Astrocyte (in vitro differentiated cells and primary cell): Measurements from ENCODE around the gene TGM2. TPM values are rescaled to one million over a fixed set of nuclear protein-coding genes. Genes with fewer than 3 reads are reported as not detected.

Source experiments
- DNase-seq: peaks from one replicate; pipeline ENCODE4 v3.0.0-alpha.2; 2010; ENCODE audit warnings: low read depth
- FAIRE-seq: peaks from 2 replicates; lab custom pipeline; 2011; peaks lifted over from hg19 to GRCh38; lab: Jason Lieb, UNC
- H2AFZ ChIP-seq: 2 replicates; pipeline ENCODE4 v1.6.0; 2012; ENCODE audit warnings: low read depth, low read length, inconsistent platforms
- H3K27ac ChIP-seq: 2 replicates; pipeline ENCODE4 v1.5.1; 2011; ENCODE audit warnings: low read depth, low read length, inconsistent platforms
- H3K27me3 ChIP-seq: 2 replicates; pipeline ENCODE4 v1.6.0; 2011; ENCODE audit warnings: low read length, inconsistent platforms; ENCODE audit not compliant: insufficient read depth
- H3K36me3 ChIP-seq: 2 replicates; pipeline ENCODE4 v1.5.1; 2011; ENCODE audit warnings: low read length, inconsistent platforms; ENCODE audit not compliant: insufficient read depth
- H3K4me1 ChIP-seq: 2 replicates; pipeline ENCODE4 v1.5.1; 2011; ENCODE audit warnings: low read length, inconsistent platforms; ENCODE audit not compliant: insufficient read depth
- H3K4me2 ChIP-seq: 2 replicates; pipeline ENCODE4 v1.6.0; 2012; ENCODE audit warnings: low read length, inconsistent platforms
- H3K4me3 ChIP-seq: 2 replicates; pipeline ENCODE4 v1.5.1; 2011; ENCODE audit warnings: low read depth, mild to moderate bottlenecking, low read length, inconsistent platforms; ENCODE audit not compliant: insufficient read depth
- H3K79me2 ChIP-seq: 2 replicates; pipeline ENCODE4 v1.6.0; 2012; ENCODE audit warnings: mild to moderate bottlenecking, low read length, inconsistent platforms; ENCODE audit not compliant: insufficient read depth
- H3K9ac ChIP-seq: 2 replicates; pipeline ENCODE4 v1.6.0; 2012; ENCODE audit warnings: mild to moderate bottlenecking, low read length, inconsistent platforms
- H3K9me3 ChIP-seq: 2 replicates; pipeline ENCODE4 v1.5.1; 2012; ENCODE audit warnings: low read depth, mild to moderate bottlenecking, low read length, inconsistent platforms; ENCODE audit not compliant: insufficient read depth
- H4K20me1 ChIP-seq: 2 replicates; pipeline ENCODE4 v1.6.0; 2012; ENCODE audit warnings: low read length, inconsistent platforms; ENCODE audit not compliant: insufficient read depth
- H3K27ac Mint-ChIP-seq: one replicate; pipeline ENCODE4 v1.8.0; 2021; ENCODE audit warnings: mild to moderate bottlenecking, mixed read lengths; ENCODE audit not compliant: unreplicated experiment
- H3K27me3 Mint-ChIP-seq: one replicate; pipeline ENCODE4 v1.8.0; 2021; ENCODE audit warnings: low read depth, mixed read lengths; ENCODE audit not compliant: unreplicated experiment
- H3K36me3 Mint-ChIP-seq: one replicate; pipeline ENCODE4 v1.8.0; 2021; ENCODE audit warnings: low read depth, mixed read lengths; ENCODE audit not compliant: unreplicated experiment
- H3K4me1 Mint-ChIP-seq: one replicate; pipeline ENCODE4 v1.8.0; 2021; ENCODE audit warnings: low read depth, mixed read lengths; ENCODE audit not compliant: unreplicated experiment
- H3K4me3 Mint-ChIP-seq: one replicate; pipeline ENCODE4 v1.8.0; 2021; ENCODE audit warnings: mild to moderate bottlenecking, moderate library complexity, mixed read lengths; ENCODE audit not compliant: unreplicated experiment
- H3K9me3 Mint-ChIP-seq: one replicate; pipeline ENCODE4 v1.8.0; 2021; ENCODE audit warnings: mild to moderate bottlenecking, mixed read lengths; ENCODE audit not compliant: unreplicated experiment
- CTCF ChIP-seq: IDR thresholded peaks from 2 replicates; pipeline ENCODE4 v1.5.1; 2011; ENCODE audit warnings: low read depth, mild to moderate bottlenecking, inconsistent platforms, low read length, moderate library complexity; ENCODE audit not compliant: insufficient read depth
- EZH2 ChIP-seq: IDR thresholded peaks from 2 replicates; pipeline ENCODE4 v1.6.1; 2012; ENCODE audit warnings: mild to moderate bottlenecking, low read length, inconsistent platforms; ENCODE audit not compliant: insufficient read depth
- total RNA-seq: library from RNA; stranded (reverse); gene quantifications from 2 replicates; pipeline ENCODE4 v1.2.1, GENCODE V29; 2021

The TGM2 gene
- total RNA-seq, 1 donor from 2014 or later: 98.9 TPM

- H3K4me1 Mint-ChIP-seq: peaks cover 20% of the 10 kb centered on the region
Observed at GRCh38 chr20:38129248-38129865, 35.7 kb downstream of the TGM2 start.

GRCh38 chr20:38128691-38129090 is 36.4 kb downstream of the TGM2 start:
- DNase-seq: no peak
- no peaks in the 10 kb centered on the region for H3K27me3 ChIP-seq
- Mint-ChIP-seq H3K9me3 (no peaks in the 10 kb centered on the region), H3K27ac (no peak overlapping the region), H3K27me3 (peaks cover 2% of the 10 kb centered on the region), H3K36me3 (peaks cover 2% of the 10 kb centered on the region), H3K4me3 (no peak overlapping the region), H3K4me1 (peaks cover 14% of the 10 kb centered on the region)
- H2AFZ ChIP-seq: no peak overlapping the region
- H3K36me3 ChIP-seq: peaks cover 11% of the 10 kb centered on the region
- no peak overlapping the region for H3K9ac ChIP-seq
- H3K27ac ChIP-seq: no peak overlapping the region
- no peaks in the 10 kb centered on the region for H3K9me3 ChIP-seq
- FAIRE-seq: no peak
- no peaks in the 10 kb centered on the region for H3K79me2 ChIP-seq
- no peak overlapping the region for H3K4me2 ChIP-seq
- H3K4me1 ChIP-seq: peaks cover 33% of the 10 kb centered on the region
- no peak overlapping the region for H3K4me3 ChIP-seq
- H4K20me1 ChIP-seq: no peaks in the 10 kb centered on the region
- TF ChIP-seq EZH2: no peak
- no peak for TF ChIP-seq CTCF

More at GRCh38 chr20:38129248-38129865, 35.7 kb downstream of the TGM2 start:
- Histone ChIP-seq H3K27me3 (no peaks in the 10 kb centered on the region), H3K27ac (no peak overlapping the region), H2AFZ (no peak overlapping the region), H4K20me1 (no peaks in the 10 kb centered on the region), H3K9me3 (no peaks in the 10 kb centered on the region), H3K4me3 (no peak overlapping the region), H3K4me2 (no peak overlapping the region), H3K36me3 (peaks cover 11% of the 10 kb centered on the region), H3K4me1 (peaks cover 39% of the 10 kb centered on the region), H3K9ac (no peak overlapping the region), H3K79me2 (no peaks in the 10 kb centered on the region)
- Mint-ChIP-seq H3K27me3 (peaks cover 2% of the 10 kb centered on the region), H3K9me3 (no peaks in the 10 kb centered on the region), H3K36me3 (peaks cover 2% of the 10 kb centered on the region), H3K4me3 (no peak overlapping the region), H3K27ac (no peak overlapping the region)
- TF ChIP-seq EZH2: no peak
- no peak for TF ChIP-seq CTCF
- DNase-seq: no peak
- FAIRE-seq: no peak

GRCh38 chr20:38127920-38128528 is 37.0 kb downstream of the TGM2 start:
- Histone ChIP-seq H3K36me3 (peaks cover 8% of the 10 kb centered on the region), H3K79me2 (no peaks in the 10 kb centered on the region), H3K27ac (no peak overlapping the region), H2AFZ (no peak overlapping the region), H3K4me1 (peaks cover 35% of the 10 kb centered on the region), H3K4me2 (no peak overlapping the region), H3K9me3 (no peaks in the 10 kb centered on the region), H3K4me3 (no peak overlapping the region), H3K9ac (no peak overlapping the region), H3K27me3 (no peaks in the 10 kb centered on the region), H4K20me1 (no peaks in the 10 kb centered on the region)
- no peak for FAIRE-seq
- Mint-ChIP-seq H3K9me3 (no peaks in the 10 kb centered on the region), H3K4me1 (peaks cover 18% of the 10 kb centered on the region), H3K4me3 (no peak overlapping the region), H3K27me3 (peaks cover 2% of the 10 kb centered on the region), H3K27ac (peak overlapping the region; percentile 78), H3K36me3 (peaks cover 2% of the 10 kb centered on the region)
- DNase-seq: no peak
- TF ChIP-seq EZH2 (no peak), CTCF (no peak)
